Measurements from ENCODE around the gene PAXIP1.

Gene PAXIP1

GRCh38 chr7:154984601-154985188, 18.2 kb downstream of the PAXIP1 start:
- H4K20me1 ChIP-seq (ENCODE audit: control insufficient read depth, insufficient read depth, low read depth, low read length): no peaks in the 10 kb centered on the region
- H3K4me2 ChIP-seq (ENCODE audit: low read length): no peak overlapping the region
- H3K36me3 ChIP-seq (ENCODE audit: control insufficient read depth, low read length): peaks cover 83% of the 10 kb centered on the region
- H3K9me2 ChIP-seq (replicated peaks; ENCODE audit: control insufficient read depth, low read length): no peaks in the 10 kb centered on the region
- H3F3A ChIP-seq (ENCODE audit: control insufficient read depth, insufficient read depth): no peaks in the 10 kb centered on the region; the same call in none of the 2 replicates
- no peaks in the 10 kb centered on the region for H3K4me1 ChIP-seq (ENCODE audit: control insufficient read depth, low read length)
- peaks cover 2% of the 10 kb centered on the region for H3K79me2 ChIP-seq (ENCODE audit: control insufficient read depth, low read length)
- no peak overlapping the region for H3K4me3 ChIP-seq (ENCODE audit: low read length)
- no peak for TF ChIP-seq CTCF (IDR thresholded peaks at IDR 0.05; ENCODE audit: low read depth, low read length, poor library complexity, severe bottlenecking)
- TF ChIP-seq EZH2phosphoT487 (IDR thresholded peaks at IDR 0.05; ENCODE audit: borderline replicate concordance, low read length): no peak
- H3K27me3 ChIP-seq (ENCODE audit: control insufficient read depth, low read length): no peaks in the 10 kb centered on the region
- no peak overlapping the region for H3K27ac ChIP-seq (ENCODE audit: low read depth, low read length)
- H3K9me3 ChIP-seq (ENCODE audit: control insufficient read depth, insufficient read depth, low read length): no peaks in the 10 kb centered on the region

GRCh38 chr7:154978017-154978416, 24.9 kb downstream of the PAXIP1 start:
- Histone ChIP-seq H3K27me3 (ENCODE audit: control insufficient read depth, low read length) (no peaks in the 10 kb centered on the region), H3K27ac (ENCODE audit: low read depth, low read length) (no peak overlapping the region), H3F3A (ENCODE audit: control insufficient read depth, insufficient read depth) (peaks cover 4% of the 10 kb centered on the region; the same call in 1 of the 2 replicates), H3K4me3 (ENCODE audit: low read length) (no peak overlapping the region), H3K9me2 (replicated peaks; ENCODE audit: control insufficient read depth, low read length) (no peaks in the 10 kb centered on the region), H3K79me2 (ENCODE audit: control insufficient read depth, low read length) (peaks cover 42% of the 10 kb centered on the region), H4K20me1 (ENCODE audit: control insufficient read depth, insufficient read depth, low read depth, low read length) (peaks cover 13% of the 10 kb centered on the region; the same call in 1 of the 2 replicates), H3K4me1 (ENCODE audit: control insufficient read depth, low read length) (peaks cover 17% of the 10 kb centered on the region), H3K4me2 (ENCODE audit: low read length) (no peak overlapping the region), H3K9me3 (ENCODE audit: control insufficient read depth, insufficient read depth, low read length) (no peaks in the 10 kb centered on the region), H3K36me3 (ENCODE audit: control insufficient read depth, low read length) (peaks cover 86% of the 10 kb centered on the region)
- TF ChIP-seq CTCF (IDR thresholded peaks at IDR 0.05; ENCODE audit: low read depth, low read length, poor library complexity, severe bottlenecking) (no peak), EZH2phosphoT487 (IDR thresholded peaks at IDR 0.05; ENCODE audit: borderline replicate concordance, low read length) (no peak)

GRCh38 chr7:154977250-154977649, 25.7 kb downstream of the PAXIP1 start:
- H3K36me3 ChIP-seq (ENCODE audit: control insufficient read depth, low read length): peaks cover 87% of the 10 kb centered on the region
- H4K20me1 ChIP-seq (ENCODE audit: control insufficient read depth, insufficient read depth, low read depth, low read length): peaks cover 18% of the 10 kb centered on the region; the same call in 1 of the 2 replicates

GRCh38 chr7:154976844-154977243, 26.1 kb downstream of the PAXIP1 start:
- peaks cover 54% of the 10 kb centered on the region for H3K79me2 ChIP-seq (ENCODE audit: control insufficient read depth, low read length)
- TF ChIP-seq EZH2phosphoT487 (IDR thresholded peaks at IDR 0.05; ENCODE audit: borderline replicate concordance, low read length) (no peak), CTCF (IDR thresholded peaks at IDR 0.05; ENCODE audit: low read depth, low read length, poor library complexity, severe bottlenecking) (no peak)
- peaks cover 4% of the 10 kb centered on the region; the same call in 1 of the 2 replicates for H3F3A ChIP-seq (ENCODE audit: control insufficient read depth, insufficient read depth)
- H4K20me1 ChIP-seq (ENCODE audit: control insufficient read depth, insufficient read depth, low read depth, low read length): peaks cover 18% of the 10 kb centered on the region; the same call in 1 of the 2 replicates
- H3K4me3 ChIP-seq (ENCODE audit: low read length): no peak overlapping the region
- no peaks in the 10 kb centered on the region for H3K9me2 ChIP-seq (replicated peaks; ENCODE audit: control insufficient read depth, low read length)
- peaks cover 87% of the 10 kb centered on the region for H3K36me3 ChIP-seq (ENCODE audit: control insufficient read depth, low read length)
- no peak overlapping the region for H3K4me2 ChIP-seq (ENCODE audit: low read length)
- H3K9me3 ChIP-seq (ENCODE audit: control insufficient read depth, insufficient read depth, low read length): no peaks in the 10 kb centered on the region
- no peaks in the 10 kb centered on the region for H3K27me3 ChIP-seq (ENCODE audit: control insufficient read depth, low read length)
- no peak overlapping the region for H3K27ac ChIP-seq (ENCODE audit: low read depth, low read length)
- peaks cover 17% of the 10 kb centered on the region for H3K4me1 ChIP-seq (ENCODE audit: control insufficient read depth, low read length)

More at GRCh38 chr7:154977250-154977649, 25.7 kb downstream of the PAXIP1 start:
- Histone ChIP-seq H3K27ac (ENCODE audit: low read depth, low read length) (no peak overlapping the region), H3K4me3 (ENCODE audit: low read length) (no peak overlapping the region), H3K27me3 (ENCODE audit: control insufficient read depth, low read length) (no peaks in the 10 kb centered on the region), H3K79me2 (ENCODE audit: control insufficient read depth, low read length) (peaks cover 50% of the 10 kb centered on the region), H3K9me3 (ENCODE audit: control insufficient read depth, insufficient read depth, low read length) (no peaks in the 10 kb centered on the region), H3K9me2 (replicated peaks; ENCODE audit: control insufficient read depth, low read length) (no peaks in the 10 kb centered on the region), H3K4me1 (ENCODE audit: control insufficient read depth, low read length) (peaks cover 17% of the 10 kb centered on the region), H3K4me2 (ENCODE audit: low read length) (no peak overlapping the region), H3F3A (ENCODE audit: control insufficient read depth, insufficient read depth) (peaks cover 4% of the 10 kb centered on the region; the same call in 1 of the 2 replicates)
- no peak for TF ChIP-seq EZH2phosphoT487 (IDR thresholded peaks at IDR 0.05; ENCODE audit: borderline replicate concordance, low read length)
